Lower leg skin (tissue), 3 donors: ENCODE data around the gene FGFRL1.

Experiments used
- CTCF ChIP-seq, 3 donors: fragments of 450-650 bp; IDR thresholded peaks; one replicate each; pipeline ENCODE4 v1.5.1; 2016; ENCODE audit warnings: antibody characterized with exemption in 3 of 3, mild to moderate bottlenecking in 3 of 3, moderate library complexity in 2 of 3
- POLR2A ChIP-seq, 2 donors: fragments of 450-650 bp; IDR thresholded peaks; one replicate each; pipeline ENCODE4 v1.6.1; 2016 to 2017; ENCODE audit warnings: antibody characterized with exemption in 2 of 2, mild to moderate bottlenecking in 1 of 2, moderate library complexity in 1 of 2

DNA sequence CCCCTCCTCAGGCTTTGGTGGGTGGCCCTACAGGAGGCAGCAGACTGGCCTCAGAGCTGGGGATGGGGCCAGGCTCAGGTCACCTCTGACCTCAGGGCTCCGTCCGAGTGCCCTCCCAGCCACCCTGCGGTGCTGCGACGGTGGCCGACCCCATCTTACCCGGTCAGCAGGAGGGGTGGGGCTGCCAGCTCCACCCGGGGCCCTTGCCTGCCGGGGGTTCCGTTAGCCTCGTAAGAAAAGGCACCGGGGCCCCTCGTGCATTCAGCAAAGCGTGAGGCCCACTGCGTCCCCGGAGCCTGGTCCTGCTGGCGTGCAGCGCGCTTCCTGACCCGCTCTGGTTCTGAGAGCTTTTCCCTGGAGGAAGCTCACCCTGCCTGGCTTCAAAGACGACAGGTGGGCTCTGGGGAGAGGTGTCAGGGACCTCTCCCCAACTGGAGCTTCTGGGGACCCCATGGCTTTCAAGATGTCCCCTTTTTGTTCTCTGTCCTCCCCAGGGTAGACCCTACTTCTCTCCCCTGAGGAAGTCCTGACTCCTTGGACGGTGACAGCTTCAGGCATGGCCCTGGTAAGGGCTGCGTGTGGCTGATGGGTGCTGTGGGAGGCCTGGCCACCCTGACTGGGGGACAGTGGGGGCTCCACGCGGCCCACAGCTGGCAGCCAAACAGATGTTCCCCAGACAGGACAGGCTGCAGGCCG lies 15.9 kb downstream of the FGFRL1 start:
- TF ChIP-seq POLR2A (IDR thresholded peaks at IDR 0.05), result no peak
- TF ChIP-seq CTCF (IDR thresholded peaks at IDR 0.05), result no peak
